Neural progenitor cell (in vitro differentiated cells): ENCODE measurements around the gene INO80.

ENCODE experiments used
- EZH2 ChIP-seq: fragments of 200-600 bp; sonication (generic); IDR thresholded peaks from 2 replicates; pipeline ENCODE4 v1.6.1; 2017; ENCODE audit warnings: antibody characterized with exemption, mild to moderate bottlenecking, moderate library complexity
- EZH2phosphoT487 ChIP-seq: fragments of 200-600 bp; sonication (generic); IDR thresholded peaks from 2 replicates; pipeline ENCODE4 v1.6.1; 2017; ENCODE audit warnings: antibody characterized with exemption
- TF ChIP-seq, protein P1 (sequence below): fragments of 200-600 bp; sonication (generic); IDR thresholded peaks from 2 replicates; pipeline ENCODE4 v1.5.1; 2017; ENCODE audit warnings: antibody characterized with exemption, mild to moderate bottlenecking

DNA sequence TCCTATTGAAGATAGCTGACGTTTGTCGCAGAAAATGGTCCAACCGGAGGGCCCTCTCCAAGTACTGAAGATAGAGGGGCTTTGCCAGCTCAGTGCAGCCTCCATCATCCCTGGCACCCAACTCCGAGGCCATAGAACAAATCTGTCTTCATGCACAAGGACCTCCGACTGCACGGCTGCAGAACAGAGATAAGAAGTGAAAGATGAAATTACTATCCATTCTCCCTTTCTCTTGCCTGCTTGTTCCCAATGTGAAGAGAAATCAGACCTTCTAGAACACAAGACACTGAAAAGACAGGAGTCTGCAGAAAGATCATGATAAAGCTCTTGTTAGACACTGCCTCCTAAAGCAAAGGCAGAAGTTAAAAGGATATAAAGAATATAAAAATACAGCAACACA, 19.9 kb downstream of the INO80 start:
- TF ChIP-seq, protein P1, sequence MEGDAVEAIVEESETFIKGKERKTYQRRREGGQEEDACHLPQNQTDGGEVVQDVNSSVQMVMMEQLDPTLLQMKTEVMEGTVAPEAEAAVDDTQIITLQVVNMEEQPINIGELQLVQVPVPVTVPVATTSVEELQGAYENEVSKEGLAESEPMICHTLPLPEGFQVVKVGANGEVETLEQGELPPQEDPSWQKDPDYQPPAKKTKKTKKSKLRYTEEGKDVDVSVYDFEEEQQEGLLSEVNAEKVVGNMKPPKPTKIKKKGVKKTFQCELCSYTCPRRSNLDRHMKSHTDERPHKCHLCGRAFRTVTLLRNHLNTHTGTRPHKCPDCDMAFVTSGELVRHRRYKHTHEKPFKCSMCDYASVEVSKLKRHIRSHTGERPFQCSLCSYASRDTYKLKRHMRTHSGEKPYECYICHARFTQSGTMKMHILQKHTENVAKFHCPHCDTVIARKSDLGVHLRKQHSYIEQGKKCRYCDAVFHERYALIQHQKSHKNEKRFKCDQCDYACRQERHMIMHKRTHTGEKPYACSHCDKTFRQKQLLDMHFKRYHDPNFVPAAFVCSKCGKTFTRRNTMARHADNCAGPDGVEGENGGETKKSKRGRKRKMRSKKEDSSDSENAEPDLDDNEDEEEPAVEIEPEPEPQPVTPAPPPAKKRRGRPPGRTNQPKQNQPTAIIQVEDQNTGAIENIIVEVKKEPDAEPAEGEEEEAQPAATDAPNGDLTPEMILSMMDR: no peak
- no peak for TF ChIP-seq EZH2phosphoT487
- no peak for TF ChIP-seq EZH2
